DND-41 (cell line): Measurements from ENCODE around the gene ITGAV.

Experiments
- ATAC-seq: fragments of 200-7000 bp; cut with Tn5 transposase; 3 replicates; pipeline ENCODE4 v1.9.1; 2021; ENCODE audit warnings: low read depth; ENCODE audit not compliant: insufficient read depth
- DNase-seq: peaks from one replicate; pipeline ENCODE4 v3.0.0-alpha.2; 2020
- H2AFZ ChIP-seq: 2 replicates; pipeline ENCODE4 v1.6.0; 2012; ENCODE audit warnings: low read depth, low read length
- H3K27ac ChIP-seq: 2 replicates; pipeline ENCODE4 v1.5.1; 2012; ENCODE audit warnings: low read length, inconsistent platforms
- H3K27me3 ChIP-seq: fragments of 200-600 bp; sonication (generic); 2 replicates; pipeline ENCODE4 v1.6.0; 2012; ENCODE audit warnings: low read length, mild to moderate bottlenecking, inconsistent platforms; ENCODE audit not compliant: insufficient read depth, poor library complexity
- H3K36me3 ChIP-seq: 2 replicates; pipeline ENCODE4 v1.5.1; 2012; ENCODE audit warnings: low read length, inconsistent platforms; ENCODE audit not compliant: insufficient read depth
- H3K4me1 ChIP-seq: 2 replicates; pipeline ENCODE4 v1.5.1; 2012; ENCODE audit warnings: mild to moderate bottlenecking, low read length; ENCODE audit not compliant: insufficient read depth
- H3K4me2 ChIP-seq: 2 replicates; pipeline ENCODE4 v1.6.0; 2012; ENCODE audit warnings: mild to moderate bottlenecking, moderate library complexity, low read length, inconsistent platforms; ENCODE audit not compliant: insufficient read depth
- H3K4me3 ChIP-seq, 2 experiments: fragments of 200-600 bp in 1 of 2; shearing (Covaris generic) in 1 of 2; 2 replicates each; pipeline ENCODE4 v1.5.1; 2012 to 2016; ENCODE audit warnings: inconsistent platforms in 2 of 2, low read length in 2 of 2, mild to moderate bottlenecking in 2 of 2, low read depth in 1 of 2, moderate library complexity in 1 of 2
- H3K79me2 ChIP-seq: 2 replicates; pipeline ENCODE4 v1.6.0; 2012; ENCODE audit warnings: low read length, inconsistent platforms; ENCODE audit not compliant: insufficient read depth
- H3K9ac ChIP-seq: 2 replicates; pipeline ENCODE4 v1.6.0; 2012; ENCODE audit warnings: low read depth, mild to moderate bottlenecking, inconsistent platforms, low read length, moderate library complexity
- H3K9me3 ChIP-seq: 2 replicates; pipeline ENCODE4 v1.5.1; 2012; ENCODE audit warnings: low read length, moderate library complexity, mild to moderate bottlenecking, inconsistent platforms; ENCODE audit not compliant: insufficient read depth, severe bottlenecking
- H4K20me1 ChIP-seq: 2 replicates; pipeline ENCODE4 v1.6.0; 2012; ENCODE audit warnings: low read length; ENCODE audit not compliant: insufficient read depth
- EZH2 ChIP-seq: IDR thresholded peaks from 3 replicates; pipeline ENCODE4 v1.6.1; 2012; ENCODE audit warnings: borderline replicate concordance, low read depth, mild to moderate bottlenecking, moderate library complexity, low read length, inconsistent platforms; ENCODE audit not compliant: severe bottlenecking
- TF ChIP-seq, protein P1 (sequence below): IDR thresholded peaks from 2 replicates; pipeline ENCODE4 v1.5.1; 2012; ENCODE audit warnings: borderline replicate concordance, low read length, moderate library complexity, mild to moderate bottlenecking; ENCODE audit not compliant: poor library complexity, severe bottlenecking; ENCODE audit errors: extremely low read depth

The ITGAV gene

DNA sequence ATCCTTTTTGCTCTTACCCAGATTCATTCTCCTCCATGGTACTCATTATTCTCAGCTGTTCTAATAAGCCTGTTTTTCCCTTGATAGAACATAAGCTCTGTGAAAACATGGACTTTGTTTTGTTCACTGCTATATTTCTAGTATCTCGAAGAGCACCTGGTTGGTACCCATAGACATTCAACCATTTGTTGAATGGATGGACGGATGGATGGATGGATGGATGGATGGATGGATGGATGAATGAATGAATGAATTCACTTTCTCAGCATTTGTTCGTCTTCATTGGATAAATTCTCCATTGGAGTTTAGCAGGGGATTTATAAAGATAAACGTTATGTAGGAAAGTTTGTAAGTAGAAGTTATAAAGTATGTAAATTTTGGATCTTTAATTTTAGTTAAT, 106.9 kb downstream of the ITGAV start:
- H3K79me2 ChIP-seq: no peaks in the 10 kb centered on the region
- H3K4me1 ChIP-seq: peaks cover 21% of the 10 kb centered on the region
- no peak overlapping the region for H3K4me2 ChIP-seq
- H2AFZ ChIP-seq: no peak overlapping the region
- H4K20me1 ChIP-seq: no peaks in the 10 kb centered on the region
- H3K27ac ChIP-seq: no peak overlapping the region
- H3K4me3 ChIP-seq: no peak overlapping the region
- H3K9ac ChIP-seq: no peak overlapping the region
- no peak for ATAC-seq
- DNase-seq: no peak
- TF ChIP-seq EZH2: no peak
- TF ChIP-seq, protein P1, sequence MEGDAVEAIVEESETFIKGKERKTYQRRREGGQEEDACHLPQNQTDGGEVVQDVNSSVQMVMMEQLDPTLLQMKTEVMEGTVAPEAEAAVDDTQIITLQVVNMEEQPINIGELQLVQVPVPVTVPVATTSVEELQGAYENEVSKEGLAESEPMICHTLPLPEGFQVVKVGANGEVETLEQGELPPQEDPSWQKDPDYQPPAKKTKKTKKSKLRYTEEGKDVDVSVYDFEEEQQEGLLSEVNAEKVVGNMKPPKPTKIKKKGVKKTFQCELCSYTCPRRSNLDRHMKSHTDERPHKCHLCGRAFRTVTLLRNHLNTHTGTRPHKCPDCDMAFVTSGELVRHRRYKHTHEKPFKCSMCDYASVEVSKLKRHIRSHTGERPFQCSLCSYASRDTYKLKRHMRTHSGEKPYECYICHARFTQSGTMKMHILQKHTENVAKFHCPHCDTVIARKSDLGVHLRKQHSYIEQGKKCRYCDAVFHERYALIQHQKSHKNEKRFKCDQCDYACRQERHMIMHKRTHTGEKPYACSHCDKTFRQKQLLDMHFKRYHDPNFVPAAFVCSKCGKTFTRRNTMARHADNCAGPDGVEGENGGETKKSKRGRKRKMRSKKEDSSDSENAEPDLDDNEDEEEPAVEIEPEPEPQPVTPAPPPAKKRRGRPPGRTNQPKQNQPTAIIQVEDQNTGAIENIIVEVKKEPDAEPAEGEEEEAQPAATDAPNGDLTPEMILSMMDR: no peak
- no peaks in the 10 kb centered on the region for H3K36me3 ChIP-seq
- no peaks in the 10 kb centered on the region for H3K9me3 ChIP-seq
- H3K27me3 ChIP-seq: no peaks in the 10 kb centered on the region

GRCh38 chr2:186697536-186697935, 107.7 kb downstream of the ITGAV start:
- Histone ChIP-seq H3K79me2 (no peaks in the 10 kb centered on the region), H3K9me3 (no peaks in the 10 kb centered on the region), H3K4me2 (no peak overlapping the region), H3K4me1 (peaks cover 21% of the 10 kb centered on the region), H2AFZ (no peak overlapping the region), H3K27ac (no peak overlapping the region), H3K9ac (no peak overlapping the region), H3K27me3 (no peaks in the 10 kb centered on the region), H3K36me3 (no peaks in the 10 kb centered on the region), H3K4me3 (no peak overlapping the region), H4K20me1 (no peaks in the 10 kb centered on the region)
- no peak for DNase-seq
- no peak for ATAC-seq
- TF ChIP-seq, protein P1: no peak
- no peak for TF ChIP-seq EZH2

DNA sequence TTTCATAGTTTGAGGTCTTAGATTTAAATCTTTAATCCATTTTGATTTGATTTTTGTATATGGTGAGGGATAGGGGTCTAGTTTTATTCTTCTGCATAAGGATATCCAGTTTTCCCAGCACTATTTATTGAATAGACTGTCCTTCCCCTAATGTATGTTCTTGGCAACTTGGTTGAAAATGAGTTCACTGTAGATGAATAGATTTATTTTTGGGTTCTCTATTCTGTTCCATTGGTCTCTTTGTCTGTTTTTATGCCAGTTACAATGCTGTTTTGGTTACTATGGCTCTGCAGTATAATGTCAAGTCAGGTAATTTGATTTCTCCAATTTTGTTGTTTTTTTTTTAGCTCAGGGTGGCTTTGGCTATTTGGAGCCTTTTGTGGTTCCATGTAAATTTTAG, 109.9 kb downstream of the ITGAV start:
- Histone ChIP-seq H3K27ac (no peak overlapping the region), H3K4me1 (peaks cover 7% of the 10 kb centered on the region; the same call in 1 of the 2 replicates), H3K4me2 (no peak overlapping the region), H4K20me1 (no peaks in the 10 kb centered on the region), H3K27me3 (no peaks in the 10 kb centered on the region), H3K9ac (no peak overlapping the region), H3K36me3 (no peaks in the 10 kb centered on the region), H3K9me3 (no peaks in the 10 kb centered on the region), H3K4me3 (no peak overlapping the region), H3K79me2 (no peaks in the 10 kb centered on the region), H2AFZ (no peak overlapping the region)
- ATAC-seq: no peak
- TF ChIP-seq EZH2: no peak
- TF ChIP-seq, protein P1: no peak
- no peak for DNase-seq

DNA sequence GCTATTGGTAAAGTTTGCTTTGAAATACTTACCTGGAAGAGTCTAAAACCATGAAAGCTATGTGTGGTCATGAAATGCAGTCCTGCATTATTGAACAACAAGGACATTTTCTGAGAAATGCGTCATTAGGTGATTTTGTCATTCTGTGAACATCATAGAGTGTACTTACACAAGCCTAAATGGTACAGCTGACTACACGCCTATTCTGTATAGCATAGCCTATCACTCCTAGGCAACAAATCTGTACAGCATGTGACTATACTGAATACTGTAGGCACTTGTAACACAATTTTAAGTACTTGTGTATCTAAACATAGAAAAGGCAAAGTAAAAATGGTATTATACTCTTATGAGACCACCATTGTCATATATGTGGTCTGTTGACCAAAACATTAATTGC, 112.2 kb downstream of the ITGAV start:
- Histone ChIP-seq H3K36me3 (no peaks in the 10 kb centered on the region), H3K9me3 (no peaks in the 10 kb centered on the region), H2AFZ (no peak overlapping the region), H3K9ac (no peak overlapping the region), H3K4me3 (no peak overlapping the region), H3K4me2 (no peak overlapping the region), H3K4me1 (no peaks in the 10 kb centered on the region), H3K27ac (no peak overlapping the region), H3K79me2 (no peaks in the 10 kb centered on the region), H4K20me1 (no peaks in the 10 kb centered on the region), H3K27me3 (no peaks in the 10 kb centered on the region)
- no peak for DNase-seq
- TF ChIP-seq EZH2: no peak
- TF ChIP-seq, protein P1: no peak
- no peak for ATAC-seq
